A673 (cell line): ENCODE results near the gene RAB37. TPM values are rescaled to one million over a fixed set of nuclear protein-coding genes. Genes with fewer than 3 reads are reported as not detected.

ENCODE experiments used
- BruUV-seq: library from RNA; stranded (reverse); fragments of 400-500 nt; replicated peaks from 2 replicates; lab custom pipeline; 2021; lab: Mats Ljungman, UMichigan
- CTCF ChIA-PET: fragments of 300-600 bp; sonication (Branson Sonifier 250); formaldehyde crosslinking; loops from one replicate; lab custom pipeline; 2022; ENCODE audit warnings: antibody characterized with exemption; lab: Charles Lee
- POLR2A ChIA-PET: fragments of 300-600 bp; sonication (Branson Sonifier 250); formaldehyde crosslinking; loops from one replicate; lab custom pipeline; 2022; ENCODE audit warnings: antibody characterized with exemption; ENCODE audit not compliant: low non-redundant PET; lab: Charles Lee
- DNase-seq: peaks from one replicate; pipeline ENCODE4 v3.0.0-alpha.2; 2015; ENCODE audit warnings: low spot score
- H3K27ac ChIP-seq: fragments of 200-600 bp; sonication (generic); 2 replicates; pipeline ENCODE4 v1.5.1; 2016; ENCODE audit warnings: mixed run types, low read depth, mild to moderate bottlenecking, mixed read lengths, antibody characterized with exemption, low read length; ENCODE audit not compliant: poor library complexity, severe bottlenecking
- H3K27me3 ChIP-seq: fragments of 200-600 bp; sonication (generic); replicated peaks from 2 replicates; pipeline ENCODE4 v1.6.1; 2017; ENCODE audit warnings: mixed run types, low read depth, mild to moderate bottlenecking, mixed read lengths, antibody characterized with exemption, low read length; ENCODE audit not compliant: insufficient read depth, poor library complexity
- H3K36me3 ChIP-seq: fragments of 200-600 bp; sonication (generic); 2 replicates; pipeline ENCODE4 v1.6.1; 2016; ENCODE audit warnings: mixed run types, mild to moderate bottlenecking, mixed read lengths, antibody characterized with exemption, low read length; ENCODE audit not compliant: insufficient read depth, poor library complexity, severe bottlenecking
- H3K4me1 ChIP-seq: fragments of 200-600 bp; sonication (generic); 2 replicates; pipeline ENCODE4 v1.6.1; 2017; ENCODE audit warnings: mixed run types, mild to moderate bottlenecking, mixed read lengths, antibody characterized with exemption, low read length; ENCODE audit not compliant: insufficient read depth, poor library complexity, severe bottlenecking
- H3K4me3 ChIP-seq: fragments of 200-600 bp; sonication (generic); 2 replicates; pipeline ENCODE4 v1.5.1; 2016; ENCODE audit warnings: low read depth, mixed run types, mild to moderate bottlenecking, mixed read lengths, low read length; ENCODE audit not compliant: poor library complexity, severe bottlenecking
- H3K9me3 ChIP-seq: fragments of 200-600 bp; sonication (generic); 2 replicates; pipeline ENCODE4 v1.6.1; 2016; ENCODE audit warnings: mixed run types, low read depth, mild to moderate bottlenecking, mixed read lengths, antibody characterized with exemption, low read length; ENCODE audit not compliant: poor library complexity, severe bottlenecking
- CTCF ChIP-seq: fragments of 300-800, 200-600 bp; sonication (generic); conservative IDR thresholded peaks from 2 replicates; pipeline ENCODE4 v1.5.1; 2017; ENCODE audit warnings: low read depth, mild to moderate bottlenecking, antibody characterized with exemption, low read length, moderate library complexity, mixed read lengths
- EZH2 ChIP-seq: fragments of 200-600 bp; sonication (generic); IDR thresholded peaks from 2 replicates; pipeline ENCODE4 v1.6.1; 2017; ENCODE audit warnings: borderline replicate concordance, low read depth, mild to moderate bottlenecking, mixed read lengths, antibody characterized with exemption, low read length; ENCODE audit not compliant: poor library complexity, severe bottlenecking
- intact Hi-C: fragments of 100-400 bp; cut with micrococcal nuclease; formaldehyde crosslinking; loops from one replicate; pipeline ENCODE4 v1.10.0; 2022; ENCODE audit not compliant: unreplicated experiment
- total RNA-seq: library from RNA; stranded (reverse); gene quantifications from 2 replicates; pipeline ENCODE4 v1.2.3, GENCODE V29; 2021

The RAB37 gene
- total RNA-seq, 1 experiment from 2014 or later: not detected

- intact Hi-C loops: loop anchor here (5.0 kb wide), 1 partner anchor 38 kb away; no protein-coding TSS in a partner anchor
- ChIA-PET POLR2A (no interaction called here), CTCF (interaction anchor here (1.0 kb wide), 1 partner anchor 35 kb away, joined by 3 read pairs; no protein-coding TSS in a partner anchor)
- no TSS peak for BruUV-seq
- H3K4me3 ChIP-seq: no peak overlapping the region
- DNase-seq: no peak
- no peaks in the 10 kb centered on the region for H3K4me1 ChIP-seq
- H3K27ac ChIP-seq: no peak overlapping the region
- no peaks in the 10 kb centered on the region for H3K36me3 ChIP-seq
- no peak for TF ChIP-seq EZH2
- TF ChIP-seq CTCF: no peak
- H3K27me3 ChIP-seq: no peaks in the 10 kb centered on the region
- no peaks in the 10 kb centered on the region for H3K9me3 ChIP-seq
Measured at GRCh38 chr17:74779948-74780400, 42.9 kb downstream of the RAB37 start.

GRCh38 chr17:74780443-74781238 is 43.6 kb downstream of the RAB37 start:
- DNase-seq: peak; percentile 55
- no TSS peak for BruUV-seq
- Histone ChIP-seq H3K4me3 (no peak overlapping the region), H3K4me1 (no peaks in the 10 kb centered on the region), H3K36me3 (peaks cover 3% of the 10 kb centered on the region), H3K27me3 (no peaks in the 10 kb centered on the region), H3K27ac (no peak overlapping the region), H3K9me3 (no peaks in the 10 kb centered on the region)
- ChIA-PET POLR2A (no interaction called here), CTCF (interaction anchor here (0.6 kb wide), 1 partner anchor 172 kb away, joined by 8 read pairs; no protein-coding TSS in a partner anchor)
- intact Hi-C loops: no loop called here
- TF ChIP-seq CTCF: peak; percentile 60
- no peak for TF ChIP-seq EZH2

- no peak overlapping the region for H3K4me3 ChIP-seq
- no peak for DNase-seq
- TF ChIP-seq CTCF (no peak), EZH2 (no peak)
- H3K27ac ChIP-seq: no peak overlapping the region
- H3K36me3 ChIP-seq: peaks cover 3% of the 10 kb centered on the region
- no peaks in the 10 kb centered on the region for H3K4me1 ChIP-seq
- no peaks in the 10 kb centered on the region for H3K27me3 ChIP-seq
- ChIA-PET CTCF (interaction anchor here (0.6 to 0.9 kb wide), 2 partner anchors 9 to 88 kb away, joined by 3 to 4 read pairs; no protein-coding TSS in a partner anchor), POLR2A (interaction anchor here (0.8 kb wide), 1 partner anchor 71 kb away, joined by 3 read pairs; no protein-coding TSS in a partner anchor)
- H3K9me3 ChIP-seq: no peaks in the 10 kb centered on the region
- intact Hi-C loops: no loop called here
- BruUV-seq: no TSS peak
Measured at GRCh38 chr17:74782571-74782970, 45.5 kb downstream of the RAB37 start.
